Measurements from ENCODE around the gene ITCH.
"Not testable (repeated sequence)": the region's sequence is repeated elsewhere in the genome, so short reads cannot be mapped to it uniquely, and the experiment has no call there.

Gene ITCH

DNA sequence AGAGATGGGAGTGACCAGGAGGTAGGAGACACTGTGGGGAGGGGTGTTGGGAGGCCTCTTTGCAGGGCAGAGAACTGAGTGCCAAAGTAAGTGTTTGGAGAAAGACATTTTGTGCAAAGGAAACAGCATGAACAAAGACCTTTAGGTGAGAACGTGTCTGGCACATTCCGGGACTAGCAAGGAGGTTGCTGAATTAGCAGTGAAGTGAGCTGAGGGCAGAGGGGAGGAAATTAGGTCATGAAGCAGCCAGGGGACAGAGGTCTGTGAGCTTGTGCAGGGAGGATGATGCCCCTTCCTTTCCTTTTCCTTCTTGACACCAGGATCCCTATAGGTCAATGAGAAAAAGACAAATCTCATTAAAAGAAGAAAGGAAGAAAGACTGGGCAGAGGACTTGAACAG lies 38.5 kb upstream of the ITCH start:
- in situ Hi-C loops (cut with HindIII; ENCODE audit: low sequenced_read_pairs) = no loop called here
- TF ChIP-seq, protein P1, sequence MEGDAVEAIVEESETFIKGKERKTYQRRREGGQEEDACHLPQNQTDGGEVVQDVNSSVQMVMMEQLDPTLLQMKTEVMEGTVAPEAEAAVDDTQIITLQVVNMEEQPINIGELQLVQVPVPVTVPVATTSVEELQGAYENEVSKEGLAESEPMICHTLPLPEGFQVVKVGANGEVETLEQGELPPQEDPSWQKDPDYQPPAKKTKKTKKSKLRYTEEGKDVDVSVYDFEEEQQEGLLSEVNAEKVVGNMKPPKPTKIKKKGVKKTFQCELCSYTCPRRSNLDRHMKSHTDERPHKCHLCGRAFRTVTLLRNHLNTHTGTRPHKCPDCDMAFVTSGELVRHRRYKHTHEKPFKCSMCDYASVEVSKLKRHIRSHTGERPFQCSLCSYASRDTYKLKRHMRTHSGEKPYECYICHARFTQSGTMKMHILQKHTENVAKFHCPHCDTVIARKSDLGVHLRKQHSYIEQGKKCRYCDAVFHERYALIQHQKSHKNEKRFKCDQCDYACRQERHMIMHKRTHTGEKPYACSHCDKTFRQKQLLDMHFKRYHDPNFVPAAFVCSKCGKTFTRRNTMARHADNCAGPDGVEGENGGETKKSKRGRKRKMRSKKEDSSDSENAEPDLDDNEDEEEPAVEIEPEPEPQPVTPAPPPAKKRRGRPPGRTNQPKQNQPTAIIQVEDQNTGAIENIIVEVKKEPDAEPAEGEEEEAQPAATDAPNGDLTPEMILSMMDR (IDR thresholded peaks at IDR 0.05; ENCODE audit: low read depth, low read length, missing control alignments) = no peak
- no peak for DNase-seq (ENCODE audit: low read depth)
- no peak overlapping the region for H3K4me3 ChIP-seq (ENCODE audit: low read depth, low read length)

DNA sequence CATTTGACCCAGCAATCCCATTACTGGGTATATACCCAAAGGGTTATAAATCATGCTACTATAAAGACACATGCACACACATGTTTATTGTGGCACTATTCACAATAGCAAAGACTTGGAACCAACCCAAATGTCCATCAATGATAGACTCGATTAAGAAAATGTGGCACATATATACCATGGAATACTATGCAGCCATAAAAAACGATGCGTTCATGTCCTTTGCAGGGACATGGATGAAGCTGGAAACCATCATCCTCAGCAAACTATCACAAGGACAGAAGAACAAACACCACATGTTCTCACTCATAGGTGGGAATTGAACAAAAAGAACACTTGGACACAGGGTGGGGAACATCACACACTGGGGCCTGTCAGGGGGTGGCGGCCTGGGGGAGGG lies 34.9 kb upstream of the ITCH start:
- in situ Hi-C loops (cut with HindIII; ENCODE audit: low sequenced_read_pairs) = not testable (repeated sequence)

DNA sequence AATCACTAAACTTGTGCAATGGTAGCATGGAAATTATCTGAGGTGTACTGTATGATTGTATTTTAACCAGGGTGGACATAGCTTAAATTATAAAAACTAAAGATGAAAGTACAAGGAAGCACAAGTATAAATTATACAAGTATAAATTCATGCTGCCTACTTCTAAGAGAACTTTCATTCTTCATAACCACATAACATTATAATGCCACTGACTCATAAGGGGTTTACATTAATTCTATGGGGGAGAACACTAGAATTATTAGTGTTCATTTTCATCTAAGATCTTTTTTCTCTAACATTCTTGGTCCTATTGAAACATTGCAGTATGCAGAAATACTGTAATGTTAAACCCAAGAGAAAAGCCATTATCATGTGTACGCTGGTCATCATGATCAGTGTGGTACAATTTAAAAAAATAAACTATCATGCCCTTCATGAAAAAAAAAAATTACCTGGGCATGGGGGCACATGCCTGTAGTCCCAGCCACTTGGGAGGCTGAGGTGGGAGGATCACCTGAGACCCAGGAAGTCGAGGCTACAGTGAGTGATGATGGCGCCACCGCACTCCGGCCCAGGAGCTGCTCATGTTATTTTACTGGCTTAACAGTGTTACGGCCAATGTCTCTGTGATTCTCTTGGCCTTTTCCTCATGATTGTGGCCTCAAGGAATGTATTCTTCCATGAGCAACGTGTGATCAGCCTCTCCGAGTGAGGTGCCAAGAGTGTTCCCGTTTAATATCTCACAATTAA lies 34.0 kb upstream of the ITCH start:
- TF ChIP-seq, protein P1 (IDR thresholded peaks at IDR 0.05; ENCODE audit: low read depth, low read length, missing control alignments) = no peak
- in situ Hi-C loops (cut with HindIII; ENCODE audit: low sequenced_read_pairs) = no loop called here
- no peak for DNase-seq (ENCODE audit: low read depth)
- no peak overlapping the region for H3K4me3 ChIP-seq (ENCODE audit: low read depth, low read length)

More for the DNA sequence above, 34.9 kb upstream of the ITCH start:
- DNase-seq (ENCODE audit: low read depth); H3K4me3 ChIP-seq (ENCODE audit: low read depth, low read length): not testable (repeated sequence)

DNA sequence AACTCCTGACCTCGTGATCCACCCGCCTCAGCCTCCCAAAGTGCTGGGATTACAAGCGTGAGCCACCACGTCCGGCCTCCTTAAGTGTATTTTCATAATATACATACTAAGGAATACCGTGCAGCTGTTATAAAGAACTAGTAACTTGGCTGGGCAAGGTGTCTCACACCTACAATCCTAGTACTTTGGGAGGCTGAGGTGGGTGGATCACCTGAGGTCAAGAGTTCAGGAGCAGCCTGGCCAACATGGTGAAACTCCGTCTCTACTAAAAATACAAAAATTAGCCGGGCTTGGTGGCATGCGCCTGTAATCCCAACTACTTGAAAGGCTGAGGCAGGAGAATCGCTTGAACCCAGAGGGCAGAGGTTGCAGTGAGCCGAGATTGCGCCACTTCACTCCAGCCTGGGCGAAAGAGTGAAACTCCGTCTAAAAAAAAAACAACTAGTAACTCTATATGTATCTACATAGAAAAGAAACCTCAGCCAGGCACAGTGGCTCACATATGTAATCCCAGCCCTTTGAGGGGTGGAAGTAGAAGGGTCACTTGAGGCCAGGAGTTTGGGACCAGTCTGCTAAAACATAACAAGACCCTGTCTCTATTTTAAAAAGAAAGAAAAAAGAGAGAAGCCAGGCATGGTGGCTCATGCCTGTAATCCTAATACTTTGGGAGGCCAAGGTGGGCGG lies 32.1 kb upstream of the ITCH start:
- in situ Hi-C loops (cut with HindIII; ENCODE audit: low sequenced_read_pairs); DNase-seq (ENCODE audit: low read depth): not testable (repeated sequence)

DNA sequence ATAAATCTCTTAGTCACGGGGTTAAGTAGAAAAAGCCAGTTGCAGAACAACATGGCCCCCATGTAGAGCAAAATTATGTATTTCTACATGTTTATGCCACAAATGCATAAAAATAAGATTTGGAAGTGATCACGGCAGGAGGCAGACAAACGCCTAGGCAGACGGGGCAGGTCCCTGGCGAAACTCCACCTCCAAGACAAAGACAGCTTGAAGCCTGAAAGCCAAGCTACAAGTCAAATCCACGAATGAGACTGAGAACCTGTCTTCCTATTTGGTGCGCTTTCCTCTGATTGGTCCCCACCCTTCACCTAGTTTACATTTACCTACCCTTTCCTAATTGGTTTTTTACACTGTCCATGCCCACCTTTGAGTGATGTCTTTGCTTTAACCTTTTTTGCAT lies 31.2 kb upstream of the ITCH start:
- in situ Hi-C loops (cut with HindIII; ENCODE audit: low sequenced_read_pairs) = no loop called here
- H3K4me3 ChIP-seq (ENCODE audit: low read depth, low read length) = no peak overlapping the region
- TF ChIP-seq, protein P1 (IDR thresholded peaks at IDR 0.05; ENCODE audit: low read depth, low read length, missing control alignments) = no peak
- DNase-seq (ENCODE audit: low read depth) = no peak

More for the DNA sequence above, 32.1 kb upstream of the ITCH start:
- H3K4me3 ChIP-seq (ENCODE audit: low read depth, low read length) = not testable (repeated sequence)

DNA sequence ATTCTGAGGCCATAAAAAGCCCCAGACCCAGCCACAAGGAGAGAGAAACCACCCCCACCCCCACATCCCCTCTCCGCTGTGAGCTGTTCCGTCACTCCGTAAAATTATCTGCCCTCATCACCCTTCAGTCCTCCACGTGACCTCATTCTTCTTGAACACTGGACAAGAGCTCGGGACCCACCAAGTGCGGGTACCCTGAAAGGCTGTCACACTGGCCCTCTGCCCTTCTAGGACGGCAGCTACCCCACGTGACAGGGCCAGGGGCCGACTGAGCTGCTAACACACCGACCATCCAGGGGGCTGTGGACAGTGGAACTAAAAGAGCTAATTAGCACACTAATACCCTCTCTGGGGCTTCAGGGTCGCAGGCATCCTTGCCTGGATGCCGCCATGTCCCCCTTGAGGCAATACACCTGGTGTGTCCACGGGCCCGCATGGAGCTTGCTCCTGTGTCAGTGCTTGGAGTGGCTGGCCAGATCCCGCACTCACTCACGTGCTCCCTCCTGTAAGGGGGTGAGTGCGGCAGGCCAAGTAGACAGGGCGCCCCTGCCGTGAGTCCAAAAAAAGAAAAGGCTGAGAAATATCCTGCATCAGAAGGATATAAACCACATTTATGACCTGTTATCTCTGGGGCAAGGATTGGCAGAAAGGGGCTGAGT lies 30.7 kb upstream of the ITCH start:
- in situ Hi-C loops (cut with HindIII; ENCODE audit: low sequenced_read_pairs) = no loop called here
- no peak for DNase-seq (ENCODE audit: low read depth)

DNA sequence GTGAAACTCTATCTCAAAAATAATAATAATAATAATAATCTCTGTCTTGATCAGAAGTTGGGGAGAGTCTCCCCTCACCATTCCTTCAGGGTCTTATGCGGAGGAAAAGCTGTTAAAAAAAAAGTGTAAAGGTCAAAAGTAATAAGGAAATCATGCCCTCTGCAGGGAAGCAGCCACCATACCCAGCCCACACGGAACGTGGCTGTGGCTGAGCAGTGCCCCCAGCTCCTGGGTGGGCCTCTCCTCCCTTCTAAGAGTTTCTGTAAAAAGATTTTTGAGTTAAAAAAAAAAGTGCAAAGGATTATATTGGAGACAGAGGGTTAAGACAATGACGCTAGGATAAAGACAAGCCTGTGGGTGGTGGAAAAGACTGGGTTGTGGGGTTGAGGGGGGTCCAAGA lies 29.3 kb upstream of the ITCH start:
- TF ChIP-seq, protein P1 (IDR thresholded peaks at IDR 0.05; ENCODE audit: low read depth, low read length, missing control alignments) = no peak

More for the DNA sequence above, 30.7 kb upstream of the ITCH start:
- H3K4me3 ChIP-seq (ENCODE audit: low read depth, low read length) = no peak overlapping the region
- TF ChIP-seq, protein P1 (IDR thresholded peaks at IDR 0.05; ENCODE audit: low read depth, low read length, missing control alignments) = no peak

More for the DNA sequence above, 29.3 kb upstream of the ITCH start:
- in situ Hi-C loops (cut with HindIII; ENCODE audit: low sequenced_read_pairs) = no loop called here
- H3K4me3 ChIP-seq (ENCODE audit: low read depth, low read length) = no peak overlapping the region
- no peak for DNase-seq (ENCODE audit: low read depth)
